Forelimb muscle (tissue), 1 donor: ENCODE results near the gene BST2. TPM values are rescaled to one million over a fixed set of nuclear protein-coding genes. Genes with fewer than 3 reads are reported as not detected.

Experiments
- polyA plus RNA-seq: library from polyadenylated mRNA; unstranded; fragments of 120-200 nt; gene quantifications from one replicate; pipeline ENCODE4 v1.2.1, GENCODE V29; 2013; ENCODE audit not compliant: insufficient read length

BST2 gene
- polyA plus RNA-seq, 1 donor, result 4.6 TPM

Other genes with a start within 250 kb of the BST2 start
- 31.6 TPM for gene USE1, start 190.3 kb downstream of the BST2 start, polyA plus RNA-seq
- gene OCEL1, start 179.4 kb downstream of the BST2 start, polyA plus RNA-seq, result 8.8 TPM
- 30.0 TPM for gene NR2F6, start 159.7 kb downstream of the BST2 start, polyA plus RNA-seq
- gene USHBP1, start 140.9 kb downstream of the BST2 start, polyA plus RNA-seq, result 5.6 TPM
- 77.1 TPM for gene BABAM1, start 138.2 kb downstream of the BST2 start, polyA plus RNA-seq
- gene ANKLE1, start 123.7 kb downstream of the BST2 start, polyA plus RNA-seq, result 1.8 TPM
- 7.9 TPM for gene ABHD8, start 102.2 kb downstream of the BST2 start, polyA plus RNA-seq
- 28.3 TPM for gene MRPL34, start 99.8 kb downstream of the BST2 start, polyA plus RNA-seq
- gene DDA1, start 96.1 kb downstream of the BST2 start, polyA plus RNA-seq, result 34.8 TPM
- gene ANO8, start 70.8 kb downstream of the BST2 start, polyA plus RNA-seq, result 7.9 TPM
- 11.9 TPM for gene GTPBP3, start 68.1 kb downstream of the BST2 start, polyA plus RNA-seq
- gene PLVAP, start 28.3 kb downstream of the BST2 start, polyA plus RNA-seq, result 40.7 TPM
- not detected for gene CCDC194, start 11.4 kb downstream of the BST2 start, polyA plus RNA-seq
- gene MVB12A, start 14.4 kb upstream of the BST2 start, polyA plus RNA-seq, result 25.3 TPM
- 1.3 TPM for gene TMEM221, start 43.0 kb upstream of the BST2 start, polyA plus RNA-seq
- gene NXNL1, start 55.3 kb upstream of the BST2 start, polyA plus RNA-seq, result not detected
- 18.9 TPM for gene SLC27A1, start 64.9 kb upstream of the BST2 start, polyA plus RNA-seq
- 49.5 TPM for gene PGLS, start 106.0 kb upstream of the BST2 start, polyA plus RNA-seq
- gene COLGALT1, start 150.0 kb upstream of the BST2 start, polyA plus RNA-seq, result 67.4 TPM